Measurements from ENCODE around the gene GNAT2. TPM values are rescaled to one million over a fixed set of nuclear protein-coding genes. Genes with fewer than 3 reads are reported as not detected.
A peak's percentile ranks its signal among the peaks of the same experiment; 100 is the strongest.

Gene GNAT2
- total RNA-seq, 4 donors from 2014 or later, result not detected

DNA sequence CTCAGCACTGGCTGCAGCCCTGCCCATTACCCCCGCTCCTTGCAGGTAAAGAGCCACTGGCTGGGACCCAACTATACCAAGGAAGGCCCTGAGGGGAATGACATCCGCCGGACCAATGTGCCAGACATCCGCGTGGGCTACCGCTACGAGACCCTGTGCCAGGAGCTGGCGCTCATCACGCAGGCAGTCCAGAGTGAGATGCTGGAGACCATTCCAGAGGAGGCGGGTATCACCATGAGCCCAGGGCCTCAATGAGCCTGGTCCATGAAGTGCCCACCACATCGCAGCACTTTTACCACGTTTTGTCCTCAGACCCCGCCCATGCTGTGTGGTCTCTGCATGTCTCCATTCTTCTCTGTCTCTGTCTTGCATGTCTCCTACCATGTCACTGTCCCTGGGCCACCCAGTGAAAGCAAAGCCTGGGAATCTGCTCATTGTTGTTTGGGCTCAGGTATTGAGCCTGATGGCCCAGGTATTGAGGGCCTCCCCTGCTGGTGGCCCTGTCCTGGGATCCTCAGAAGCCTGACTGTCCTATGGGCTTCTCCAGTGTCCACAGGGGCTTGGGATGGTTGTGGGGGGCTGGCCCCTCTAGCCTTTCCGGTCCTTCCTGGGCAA lies 11.6 kb upstream of the GNAT2 start:
- H3K4me3 ChIP-seq, result no peak overlapping the region
- peaks cover 3 to 22% (median 10%) of the 10 kb centered on the region in 4 donors for H3K4me1 ChIP-seq
- H3K27ac ChIP-seq, result no peak overlapping the region
- H3K27me3 ChIP-seq, result no peaks in the 10 kb centered on the region
- no peaks in the 10 kb centered on the region for H3K36me3 ChIP-seq
- intact Hi-C loops (cut with DNase I; ENCODE audit: low total_unique reads), result no loop called here
- no peaks in the 10 kb centered on the region for H3K9me3 ChIP-seq
- in situ Hi-C loops (cut with MboI; ENCODE audit: low pct_ligation_motif_present in 1 of 4, low pct_unique_long_range_greater_than_20kb in 1 of 4, low sequenced_read_pairs in 3 of 4), result loop anchor here in 2 of 4 donors (5.0 to 10.0 kb wide), 2 partner anchors 89 to 354 kb away; partner anchors contain the start of gene AHCYL1 (in 1 of the 2)
- no peak for DNase-seq
- WGBS, 2 donors (ENCODE audit: low coverage in 1 of 2), result 95% methylated on average over 14 of the region's 14 CpGs; no CpG with 5 or more reads in 1 of the 2 donors
- no peak for TF ChIP-seq EP300 (IDR thresholded peaks at IDR 0.05; ENCODE audit: low read depth)
- no peak for TF ChIP-seq POLR2A (IDR thresholded peaks at IDR 0.05)
- TF ChIP-seq POLR2AphosphoS5 (IDR thresholded peaks at IDR 0.05), result no peak
- TF ChIP-seq, protein P1, sequence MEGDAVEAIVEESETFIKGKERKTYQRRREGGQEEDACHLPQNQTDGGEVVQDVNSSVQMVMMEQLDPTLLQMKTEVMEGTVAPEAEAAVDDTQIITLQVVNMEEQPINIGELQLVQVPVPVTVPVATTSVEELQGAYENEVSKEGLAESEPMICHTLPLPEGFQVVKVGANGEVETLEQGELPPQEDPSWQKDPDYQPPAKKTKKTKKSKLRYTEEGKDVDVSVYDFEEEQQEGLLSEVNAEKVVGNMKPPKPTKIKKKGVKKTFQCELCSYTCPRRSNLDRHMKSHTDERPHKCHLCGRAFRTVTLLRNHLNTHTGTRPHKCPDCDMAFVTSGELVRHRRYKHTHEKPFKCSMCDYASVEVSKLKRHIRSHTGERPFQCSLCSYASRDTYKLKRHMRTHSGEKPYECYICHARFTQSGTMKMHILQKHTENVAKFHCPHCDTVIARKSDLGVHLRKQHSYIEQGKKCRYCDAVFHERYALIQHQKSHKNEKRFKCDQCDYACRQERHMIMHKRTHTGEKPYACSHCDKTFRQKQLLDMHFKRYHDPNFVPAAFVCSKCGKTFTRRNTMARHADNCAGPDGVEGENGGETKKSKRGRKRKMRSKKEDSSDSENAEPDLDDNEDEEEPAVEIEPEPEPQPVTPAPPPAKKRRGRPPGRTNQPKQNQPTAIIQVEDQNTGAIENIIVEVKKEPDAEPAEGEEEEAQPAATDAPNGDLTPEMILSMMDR (IDR thresholded peaks at IDR 0.05), result no peak

DNA sequence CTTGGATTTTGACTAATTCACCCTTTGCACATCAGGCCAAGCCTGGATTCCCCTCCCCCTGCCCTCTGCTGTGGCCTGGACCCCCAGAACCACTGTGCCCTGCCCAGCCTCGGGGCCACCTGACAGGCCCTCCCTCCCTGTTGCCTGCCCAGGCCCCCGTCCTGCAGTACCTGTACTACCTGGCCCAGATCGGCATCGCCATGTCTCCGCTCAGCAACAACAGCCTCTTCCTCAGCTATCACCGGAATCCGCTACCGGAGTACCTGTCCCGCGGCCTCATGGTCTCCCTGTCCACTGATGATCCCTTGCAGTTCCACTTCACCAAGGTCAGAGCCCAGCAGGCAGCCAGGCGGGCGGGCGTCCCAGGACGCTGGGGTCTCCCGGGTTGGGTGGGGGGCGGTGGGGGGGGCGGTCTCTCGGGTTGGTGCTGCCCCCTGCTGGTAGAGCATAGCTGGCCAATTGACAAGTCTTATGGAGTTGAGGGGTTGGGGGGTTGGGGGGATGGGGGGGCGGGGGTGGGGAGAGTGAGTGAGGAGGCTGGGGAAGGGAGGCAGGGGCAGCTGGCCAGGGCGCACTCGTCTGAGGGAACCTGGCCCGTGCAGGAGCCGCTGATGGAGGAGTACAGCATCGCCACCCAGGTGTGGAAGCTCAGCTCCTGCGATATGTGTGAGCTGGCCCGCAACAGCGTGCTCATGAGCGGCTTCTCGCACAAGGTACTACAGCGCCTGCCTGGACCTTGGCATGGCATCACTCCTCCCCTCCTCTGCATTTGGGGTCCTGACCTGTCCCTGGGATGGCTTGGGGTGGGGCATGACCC lies 10.9 kb upstream of the GNAT2 start:
- WGBS, 2 donors (ENCODE audit: low coverage in 1 of 2), result 93 to 94% methylated on average over 2 to 22 of the region's 30 CpGs
- no peaks in the 10 kb centered on the region for H3K36me3 ChIP-seq
- H3K27me3 ChIP-seq, result no peaks in the 10 kb centered on the region
- H3K4me3 ChIP-seq, result no peak overlapping the region
- DNase-seq, result no peak
- intact Hi-C loops (cut with DNase I; ENCODE audit: low total_unique reads), result no loop called here
- H3K9me3 ChIP-seq, result no peaks in the 10 kb centered on the region
- peaks cover 3 to 20% (median 10%) of the 10 kb centered on the region in 4 donors for H3K4me1 ChIP-seq
- no peak for TF ChIP-seq POLR2A (IDR thresholded peaks at IDR 0.05)
- TF ChIP-seq, protein P1 (IDR thresholded peaks at IDR 0.05), result peak in 3 of 5 experiments; percentile 39 to 48 (median 45)
- no peak overlapping the region for H3K27ac ChIP-seq
- in situ Hi-C loops (cut with MboI; ENCODE audit: low pct_ligation_motif_present in 1 of 4, low pct_unique_long_range_greater_than_20kb in 1 of 4, low sequenced_read_pairs in 3 of 4), result loop anchor here in 2 of 4 donors (5.0 to 10.0 kb wide), 2 partner anchors 88 to 355 kb away; partner anchors contain the start of gene AHCYL1 (in 1 of the 2)

DNA sequence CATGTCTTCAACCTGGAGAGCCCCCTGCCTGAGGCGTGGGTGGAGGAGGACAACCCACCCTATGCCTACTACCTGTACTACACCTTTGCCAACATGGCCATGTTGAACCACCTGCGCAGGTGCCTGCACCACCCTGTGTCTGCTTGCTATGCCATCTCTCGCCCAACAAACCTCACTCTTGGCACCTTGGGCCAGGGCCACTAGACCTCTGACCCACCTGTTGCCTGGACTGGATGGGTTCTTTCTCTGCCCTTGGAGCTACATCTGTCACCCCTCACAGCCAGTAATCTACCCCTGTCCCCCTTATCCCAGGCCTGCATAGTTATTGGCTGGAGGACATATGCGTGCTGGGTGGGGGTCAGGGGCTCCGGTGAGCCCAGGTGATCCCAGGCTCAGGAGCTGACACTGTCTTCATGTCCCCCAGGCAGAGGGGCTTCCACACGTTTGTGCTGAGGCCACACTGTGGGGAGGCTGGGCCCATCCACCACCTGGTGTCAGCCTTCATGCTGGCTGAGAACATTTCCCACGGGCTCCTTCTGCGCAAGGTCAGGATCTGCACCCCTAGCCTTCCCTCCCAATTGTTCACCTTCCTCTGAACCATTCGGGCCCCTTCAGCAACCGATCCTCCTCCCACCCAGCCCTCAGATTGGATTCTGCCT lies 10.1 kb upstream of the GNAT2 start:
- intact Hi-C loops (cut with DNase I; ENCODE audit: low total_unique reads) (loop anchor here (5.0 kb wide), 1 partner anchor 82 kb away; the partner anchor contains the start of gene GNAI3), in situ Hi-C loops (cut with MboI; ENCODE audit: low pct_ligation_motif_present in 1 of 4, low pct_unique_long_range_greater_than_20kb in 1 of 4, low sequenced_read_pairs in 3 of 4) (loop anchor here in 3 of 4 donors (5.0 to 10.0 kb wide), 3 partner anchors 85 to 355 kb away; partner anchors contain the start of genes AHCYL1 (in 1 of the 3) and GNAI3 (in 1 of the 3))
- DNase-seq, result no peak
- no peaks in the 10 kb centered on the region for H3K27me3 ChIP-seq
- TF ChIP-seq EP300 (IDR thresholded peaks at IDR 0.05; ENCODE audit: low read depth), result no peak
- TF ChIP-seq POLR2AphosphoS5 (IDR thresholded peaks at IDR 0.05), result no peak
- TF ChIP-seq, protein P1 (IDR thresholded peaks at IDR 0.05), result no peak
- no peak for TF ChIP-seq POLR2A (IDR thresholded peaks at IDR 0.05)
- H3K9me3 ChIP-seq, result no peaks in the 10 kb centered on the region
- WGBS, 2 donors (ENCODE audit: low coverage in 1 of 2), result 90 to 100% methylated on average over 2 to 10 of the region's 10 CpGs
- no peaks in the 10 kb centered on the region for H3K36me3 ChIP-seq
- H3K27ac ChIP-seq, result no peak overlapping the region
- H3K4me3 ChIP-seq, result no peak overlapping the region
- H3K4me1 ChIP-seq, result peaks cover 3 to 20% (median 10%) of the 10 kb centered on the region in 4 donors
